Natural killer cell (primary cell): Measurements from ENCODE around the gene THEM5. TPM values are rescaled to one million over a fixed set of nuclear protein-coding genes. Genes with fewer than 3 reads are reported as not detected.
A peak's percentile ranks its signal among the peaks of the same experiment; 100 is the strongest.

ENCODE experiments used
- ATAC-seq, 3 donors: fragments of 150-1000 bp in 2 of 3; fragments of 200-7000 bp in 1 of 3; cut with Tn5 transposase; 1 replicate in 1 of 3; 2 replicates in 2 of 3; pipeline ENCODE4 v1.10.0; 2021; ENCODE audit warnings: mild to moderate bottlenecking in 2 of 3, moderate library complexity in 2 of 3
- DNase-seq, 2 donors: peaks; one replicate each; pipeline versions ENCODE4 v3.0.0 to v3.0.0-alpha.2; 2013 to 2021; ENCODE audit warnings: mixed read lengths in 1 of 2
- H3K27ac ChIP-seq: one replicate; pipeline ENCODE4 v1.5.1; 2013; ENCODE audit warnings: mild to moderate bottlenecking, low read length
- H3K27me3 ChIP-seq: one replicate; pipeline ENCODE4 v1.6.1; 2013; ENCODE audit warnings: low read length; ENCODE audit not compliant: control insufficient read depth, insufficient read depth
- H3K36me3 ChIP-seq: one replicate; pipeline ENCODE4 v1.6.1; 2013; ENCODE audit warnings: low read length; ENCODE audit not compliant: control insufficient read depth, insufficient read depth
- H3K4me1 ChIP-seq: one replicate; pipeline ENCODE4 v1.6.1; 2013; ENCODE audit warnings: low read length; ENCODE audit not compliant: control insufficient read depth, insufficient read depth
- H3K4me3 ChIP-seq: one replicate; pipeline ENCODE4 v1.5.1; 2013; ENCODE audit warnings: low read length
- H3K9me3 ChIP-seq: one replicate; pipeline ENCODE4 v1.6.1; 2013; ENCODE audit warnings: low read length; ENCODE audit not compliant: control insufficient read depth, insufficient read depth
- H3K27ac Mint-ChIP-seq, 2 donors: one replicate each; pipeline ENCODE4 v1.8.0; 2022; ENCODE audit warnings: mild to moderate bottlenecking in 2 of 2, mixed read lengths in 2 of 2, moderate library complexity in 1 of 2
- H3K27me3 Mint-ChIP-seq, 2 donors: one replicate each; pipeline ENCODE4 v1.8.0; 2022; ENCODE audit warnings: low read depth in 2 of 2, mixed read lengths in 2 of 2
- H3K36me3 Mint-ChIP-seq: one replicate; pipeline ENCODE4 v1.8.0; 2022; ENCODE audit warnings: mixed read lengths
- H3K4me1 Mint-ChIP-seq, 2 donors: one replicate each; pipeline ENCODE4 v1.8.0; 2022; ENCODE audit warnings: mixed read lengths in 2 of 2
- H3K4me3 Mint-ChIP-seq: one replicate; pipeline ENCODE4 v1.8.0; 2022; ENCODE audit warnings: mild to moderate bottlenecking, moderate library complexity, mixed read lengths
- H3K9me3 Mint-ChIP-seq, 2 donors: one replicate each; pipeline ENCODE4 v1.8.0; 2022; ENCODE audit warnings: mixed read lengths in 2 of 2
- CTCF ChIP-seq: fragments of 200-600 bp; IDR thresholded peaks from one replicate; pipeline ENCODE4 v1.8.0; 2022; ENCODE audit warnings: antibody characterized with exemption
- WGBS: methylation state at CpG from one replicate; pipeline ENCODE4 v1.1.7; 2013; ENCODE audit warnings: missing lambda C conversion rate; ENCODE audit not compliant: insufficient coverage; 5-methylcytosine and 5-hydroxymethylcytosine counted together
- intact Hi-C: fragments of 100-400 bp; cut with micrococcal nuclease; formaldehyde crosslinking; loops from one replicate; pipeline ENCODE4 v1.14.2; 2022
- total RNA-seq, 4 donors: library from RNA; stranded (reverse); fragments of 120-200 nt in 1 of 4; gene quantifications; one replicate each; pipeline versions ENCODE4 v1.2.3 to v1.2.4, GENCODE V29; 2013 to 2022

Gene THEM5
- total RNA-seq, 3 donors from 2014 or later (not counting 1 experiment from before 2014, with no cell fraction given), result 0.52 TPM; not detected in 2

- Mint-ChIP-seq H3K4me1 (peaks cover 36 to 41% of the 10 kb centered on the region in 2 donors), H3K27ac (peak overlapping the region; percentile 3 to 64), H3K36me3 (no peaks in the 10 kb centered on the region), H3K27me3 (peaks cover 0 to 2% of the 10 kb centered on the region in 2 donors), H3K9me3 (no peaks in the 10 kb centered on the region), H3K4me3 (peak overlapping the region; percentile 21)
- Histone ChIP-seq H3K4me1 (peaks cover 66% of the 10 kb centered on the region), H3K9me3 (no peaks in the 10 kb centered on the region), H3K27ac (peak overlapping the region; percentile 48), H3K27me3 (no peaks in the 10 kb centered on the region), H3K4me3 (no peak overlapping the region), H3K36me3 (no peaks in the 10 kb centered on the region)
- intact Hi-C loops, result no loop called here
- under 1% methylated on average over 10 of the region's 12 CpGs for WGBS
- ATAC-seq (peak; percentile 36 to 76 (median 50)), DNase-seq (peak in 1 of 2 donors; percentile 67)
- TF ChIP-seq CTCF, result no peak
These were observed 37.7 kb downstream of the THEM5 start for GRCh38 chr1:151815716-151816327.

DNA sequence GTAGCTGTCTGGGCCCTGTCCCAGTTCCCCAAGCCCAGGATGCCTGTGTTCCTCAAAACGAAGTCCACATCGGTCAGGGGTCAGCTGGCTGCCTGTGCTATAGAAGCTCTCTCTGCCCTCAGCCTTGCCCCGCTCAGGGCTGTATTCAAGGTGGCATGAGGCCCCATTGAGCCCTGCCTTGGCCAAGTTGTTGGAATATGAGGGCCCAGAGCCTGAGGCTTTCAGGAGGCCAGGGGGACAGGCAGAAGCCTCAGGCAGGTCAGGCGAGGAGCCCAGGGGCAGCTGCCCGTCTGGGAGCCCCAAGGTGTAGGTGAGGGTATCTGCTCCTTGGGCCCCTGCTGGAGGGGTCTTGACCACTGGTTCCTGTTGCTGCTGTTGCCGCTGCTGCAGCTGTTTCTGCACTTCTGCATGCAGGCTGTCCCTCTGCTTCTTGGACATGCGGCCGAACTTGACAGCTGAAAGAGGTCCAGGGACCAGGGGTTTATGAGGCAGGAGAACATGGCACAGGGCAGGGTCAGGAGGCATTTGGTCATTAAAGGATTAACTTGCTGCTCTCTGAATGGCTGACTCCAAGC, 38.5 kb downstream of the THEM5 start:
- no peaks in the 10 kb centered on the region for H3K36me3 ChIP-seq
- Mint-ChIP-seq H3K27me3 (peaks cover 0 to 2% of the 10 kb centered on the region in 2 donors), H3K36me3 (no peaks in the 10 kb centered on the region), H3K4me1 (peaks cover 32 to 40% of the 10 kb centered on the region in 2 donors), H3K4me3 (peak overlapping the region; percentile 25), H3K9me3 (no peaks in the 10 kb centered on the region), H3K27ac (peak overlapping the region; percentile 3 to 64)
- H3K4me3 ChIP-seq, result no peak overlapping the region
- H3K27me3 ChIP-seq, result no peaks in the 10 kb centered on the region
- H3K27ac ChIP-seq, result peak overlapping the region; percentile 48
- no peaks in the 10 kb centered on the region for H3K9me3 ChIP-seq
- DNase-seq (no peak), ATAC-seq (no peak)
- intact Hi-C loops, result no loop called here
- 81% methylated on average over 8 of the region's 8 CpGs for WGBS
- peaks cover 59% of the 10 kb centered on the region for H3K4me1 ChIP-seq
- no peak for TF ChIP-seq CTCF

- no peak for TF ChIP-seq CTCF
- no peaks in the 10 kb centered on the region for H3K36me3 ChIP-seq
- DNase-seq (no peak), ATAC-seq (no peak)
- H3K4me3 ChIP-seq, result no peak overlapping the region
- Mint-ChIP-seq H3K27me3 (peaks cover 0 to 2% of the 10 kb centered on the region in 2 donors), H3K27ac (no peak overlapping the region), H3K4me1 (peaks cover 32 to 36% of the 10 kb centered on the region in 2 donors), H3K9me3 (no peaks in the 10 kb centered on the region), H3K4me3 (no peak overlapping the region), H3K36me3 (no peaks in the 10 kb centered on the region)
- no peaks in the 10 kb centered on the region for H3K9me3 ChIP-seq
- peaks cover 52% of the 10 kb centered on the region for H3K4me1 ChIP-seq
- 94% methylated on average over 15 of the region's 15 CpGs for WGBS
- no peak overlapping the region for H3K27ac ChIP-seq
- H3K27me3 ChIP-seq, result no peaks in the 10 kb centered on the region
- intact Hi-C loops, result no loop called here
These were observed 39.1 kb downstream of the THEM5 start for GRCh38 chr1:151814426-151814825.
